Stimulated activated CD4-positive, alpha-beta T cell treated with anti-CD3 and anti-CD28 coated beads, TNF-alpha, amount 100 ng/mL, for 48 hours (primary cell): ENCODE measurements around the gene ANKRD55.
"Not testable (repeated sequence)": the region's sequence is repeated elsewhere in the genome, so short reads cannot be mapped to it uniquely, and the experiment has no call there.

Source experiments
- DNase-seq, 3 donors: peaks; one replicate each; pipeline ENCODE4 v3.0.0-alpha.2; 2020; ENCODE audit warnings: low read depth in 3 of 3

The ANKRD55 gene

DNA sequence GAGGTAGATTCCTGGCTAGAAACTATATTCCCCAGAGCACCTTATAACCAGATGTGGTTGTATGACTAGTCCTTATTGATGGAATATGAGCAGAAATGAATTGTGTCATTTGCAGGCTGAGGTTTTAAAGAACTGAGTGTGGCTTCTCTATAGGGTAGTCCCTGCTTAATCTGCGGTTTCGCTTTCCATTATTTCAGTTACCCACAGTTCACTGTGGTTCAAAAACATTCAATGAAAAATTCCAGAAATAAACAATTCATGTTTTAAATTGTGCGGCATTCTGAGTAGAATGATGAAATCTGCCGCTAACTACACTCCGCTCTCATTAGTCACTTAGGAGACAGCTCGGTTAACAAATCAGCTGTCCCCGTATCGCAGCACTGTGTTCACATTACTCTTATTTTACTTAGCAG lies 65.1 kb downstream of the ANKRD55 start:
- DNase-seq, result no peak

DNA sequence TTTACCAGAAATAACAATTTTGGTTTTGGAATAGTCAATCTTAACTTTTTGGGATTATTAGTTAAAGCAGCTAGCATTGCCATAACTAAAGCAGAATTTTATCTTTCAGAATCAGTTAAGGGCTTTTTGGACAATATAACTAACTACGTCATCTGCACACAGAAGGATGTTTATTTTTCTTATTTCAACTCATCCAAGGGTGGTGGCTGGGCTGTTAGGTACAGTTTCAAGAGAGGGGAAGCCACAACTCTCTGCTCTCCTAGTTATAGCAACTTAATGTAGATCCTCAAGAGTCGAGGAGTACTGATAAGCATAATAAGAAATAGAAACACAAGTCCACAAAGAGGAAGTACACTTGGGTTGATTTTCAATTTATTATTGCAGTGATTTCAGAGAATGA lies 65.6 kb downstream of the ANKRD55 start:
- no peak for DNase-seq

DNA sequence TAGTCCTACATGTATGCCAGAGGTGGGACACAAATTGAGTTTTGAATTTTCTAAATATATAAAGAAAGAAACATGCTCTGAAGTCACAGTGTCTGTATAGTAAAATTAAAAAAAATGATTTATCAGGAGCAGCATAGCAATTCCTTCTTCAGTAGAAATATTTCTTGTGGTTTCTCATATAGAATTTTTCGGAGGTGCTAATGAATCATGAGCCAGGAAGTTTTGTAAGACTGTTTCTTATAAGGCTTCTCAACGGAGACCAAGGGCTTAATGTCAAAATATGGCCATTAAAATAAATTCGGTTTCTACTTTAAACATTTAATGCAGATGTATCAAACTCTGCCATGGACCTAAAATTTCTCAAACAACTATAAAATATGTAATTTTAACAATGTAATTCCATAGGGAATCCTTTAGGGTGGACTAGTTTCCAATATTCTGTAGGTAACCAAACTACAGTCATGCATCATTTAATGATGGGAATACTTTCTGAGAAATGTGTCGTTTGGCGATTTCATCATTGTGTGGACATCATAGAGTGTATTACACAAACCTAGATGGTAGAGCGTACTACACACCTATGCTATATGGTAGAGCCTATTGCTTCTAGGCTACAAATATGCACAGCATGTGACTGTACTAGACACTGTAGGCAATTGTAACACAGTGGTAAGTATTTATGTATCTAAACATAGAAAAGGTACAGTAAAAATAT lies 66.3 kb downstream of the ANKRD55 start:
- DNase-seq, result no peak

GRCh38 chr5:56164376-56164775 lies 68.8 kb downstream of the ANKRD55 start:
- DNase-seq, result no peak

DNA sequence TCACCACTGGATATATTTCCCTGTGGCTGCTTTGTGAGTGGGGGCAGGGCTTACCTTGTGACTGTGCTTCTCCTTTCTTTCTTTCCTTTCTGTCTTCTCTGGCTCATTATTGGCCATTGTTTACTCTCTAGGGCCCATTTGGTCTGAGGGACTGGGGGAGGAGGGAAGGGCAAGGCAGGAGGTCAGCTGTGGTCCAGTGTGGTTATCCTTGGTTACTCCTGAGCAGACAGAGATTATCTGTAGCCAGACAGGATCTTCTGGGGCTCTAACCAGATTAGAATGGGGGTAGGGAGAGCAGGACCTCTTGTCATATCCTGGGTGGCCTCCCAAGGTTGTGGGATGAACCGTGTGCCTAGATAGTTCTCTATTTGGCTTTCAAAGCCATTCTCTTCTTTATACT lies 71.2 kb downstream of the ANKRD55 start:
- no peak for DNase-seq

- no peak for DNase-seq
Observed at GRCh38 chr5:56161439-56161823, 71.7 kb downstream of the ANKRD55 start.

DNA sequence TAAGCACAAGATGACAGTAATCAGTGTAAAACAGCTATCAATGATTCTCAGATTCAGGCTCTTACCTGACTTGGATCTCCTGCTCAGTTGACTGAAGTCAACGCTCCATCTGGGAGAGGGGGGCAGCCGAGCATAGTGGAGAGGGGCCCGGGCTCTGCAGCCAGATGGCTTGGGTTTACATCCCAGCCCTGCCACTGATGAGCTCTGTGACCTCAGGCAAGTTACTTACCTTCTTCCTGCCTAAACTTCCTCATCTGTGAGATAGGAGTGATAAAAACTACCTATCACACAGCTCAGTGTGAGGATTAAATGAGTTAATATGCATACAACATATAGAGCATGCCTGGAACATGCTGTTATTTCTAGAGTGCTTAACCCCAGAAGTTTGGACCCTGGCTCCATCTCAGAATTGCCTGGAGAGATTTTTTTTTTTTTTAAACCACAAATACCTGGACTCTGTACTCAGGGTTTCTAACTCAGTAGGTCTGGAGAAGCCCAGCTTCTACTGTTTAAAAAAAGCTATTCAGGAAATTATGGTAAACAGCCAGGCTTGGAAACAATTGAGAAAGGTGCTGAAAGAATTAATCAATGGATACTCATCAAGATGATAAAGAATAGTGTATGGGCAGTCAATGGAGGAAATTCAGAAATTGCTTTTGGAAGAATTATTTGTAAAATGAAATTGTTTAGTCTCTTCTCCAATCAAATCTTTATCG lies 72.2 kb downstream of the ANKRD55 start:
- no peak for DNase-seq

GRCh38 chr5:56159521-56159947 lies 73.6 kb downstream of the ANKRD55 start:
- no peak for DNase-seq

DNA sequence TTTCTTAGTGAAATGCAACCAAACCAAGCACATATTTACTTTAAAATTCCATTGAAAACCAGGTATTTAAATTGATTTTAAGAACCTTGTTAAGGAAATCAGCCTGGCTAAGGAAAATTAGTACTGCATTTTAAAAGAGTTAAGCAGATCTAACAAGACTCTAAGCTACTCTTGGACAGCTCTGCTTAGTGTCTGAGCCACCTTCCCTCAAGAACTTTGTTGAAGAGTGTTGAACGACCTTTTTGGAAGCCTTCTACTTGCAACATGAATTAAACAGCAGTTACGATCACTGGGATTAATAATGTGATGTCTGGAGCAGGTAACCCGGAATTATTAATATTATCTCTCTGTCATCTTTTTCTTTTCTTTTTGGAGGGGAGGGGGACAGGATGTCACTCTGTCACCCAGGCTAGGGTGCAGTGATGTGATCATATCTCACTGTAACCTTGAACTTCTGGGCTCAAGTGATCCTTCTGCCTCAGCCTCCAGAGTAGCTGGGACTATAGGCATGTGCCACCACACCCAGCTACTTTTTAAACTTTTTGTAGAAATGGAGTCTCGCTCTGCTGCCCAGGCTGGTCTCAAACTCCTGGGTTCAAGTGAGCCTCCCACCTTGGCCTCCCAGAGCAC lies 74.7 kb downstream of the ANKRD55 start:
- DNase-seq, result no peak

GRCh38 chr5:56157191-56157621 lies 75.9 kb downstream of the ANKRD55 start:
- DNase-seq, result not testable (repeated sequence)

DNA sequence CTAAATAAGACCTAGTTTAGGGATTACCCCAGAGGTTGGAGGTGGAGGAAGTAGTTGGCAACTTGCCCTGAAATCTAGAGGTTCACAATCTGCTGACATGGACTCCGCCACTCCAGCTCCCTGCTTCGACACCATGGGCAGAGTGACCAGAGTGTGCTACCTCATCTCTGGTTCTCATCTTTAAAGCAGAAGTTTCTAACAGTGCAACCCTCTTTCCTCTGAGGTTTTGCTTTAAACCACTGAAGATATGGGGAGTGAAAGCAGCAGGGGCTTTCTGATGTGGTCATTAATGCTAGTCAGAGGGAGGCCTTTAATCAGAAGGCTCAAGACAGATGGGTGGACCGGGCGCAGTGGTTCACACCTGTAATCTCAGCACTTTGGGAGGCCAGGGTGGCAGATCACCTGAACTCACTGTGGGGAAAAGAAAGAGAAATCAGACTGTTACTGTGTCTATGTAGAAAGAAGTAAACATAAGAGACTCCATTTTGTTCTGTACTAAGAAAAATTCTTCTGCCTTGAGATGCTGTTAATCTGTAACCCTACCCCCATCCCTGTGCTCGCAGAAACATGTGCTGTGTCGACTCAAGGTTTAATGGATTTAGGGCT lies 76.4 kb downstream of the ANKRD55 start:
- DNase-seq, result not testable (repeated sequence)

GRCh38 chr5:56155992-56156584 lies 77.0 kb downstream of the ANKRD55 start:
- no peak for DNase-seq

DNA sequence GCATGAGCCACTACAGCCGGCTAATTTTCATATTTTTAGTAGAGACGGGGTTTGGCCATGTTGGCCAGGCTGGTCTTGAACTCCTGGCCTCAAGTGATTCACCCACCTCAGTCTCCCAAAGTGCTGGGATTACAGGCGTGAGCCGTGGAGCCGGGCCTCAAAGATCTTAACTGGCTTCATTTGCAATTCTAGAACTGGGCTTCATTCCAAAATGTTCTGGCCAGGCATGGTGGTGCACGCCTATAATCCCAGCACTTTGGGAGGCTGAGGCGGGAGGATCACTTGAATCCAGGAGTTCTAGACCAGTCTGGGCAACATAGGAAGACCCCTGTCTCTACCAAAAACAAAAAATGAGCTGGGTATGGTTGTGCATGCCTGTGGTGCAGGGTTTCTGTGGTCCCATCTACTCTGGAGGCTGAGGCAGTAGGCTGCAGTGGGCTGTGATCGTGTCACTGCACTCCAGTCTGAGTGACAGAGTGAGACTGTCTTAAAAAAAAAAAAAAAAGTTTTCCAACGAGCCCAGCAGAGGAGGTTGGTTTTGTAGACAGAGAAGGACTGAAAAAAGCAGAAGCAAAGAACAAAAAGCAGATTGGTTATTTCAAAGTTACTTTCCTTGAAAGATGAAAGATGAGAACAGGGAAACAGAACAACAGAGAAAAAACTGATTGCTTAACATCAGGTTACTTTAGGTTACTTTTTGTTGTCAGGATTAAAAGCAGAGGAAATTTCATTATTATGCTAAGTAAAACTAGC lies 78.2 kb downstream of the ANKRD55 start:
- no peak for DNase-seq

DNA sequence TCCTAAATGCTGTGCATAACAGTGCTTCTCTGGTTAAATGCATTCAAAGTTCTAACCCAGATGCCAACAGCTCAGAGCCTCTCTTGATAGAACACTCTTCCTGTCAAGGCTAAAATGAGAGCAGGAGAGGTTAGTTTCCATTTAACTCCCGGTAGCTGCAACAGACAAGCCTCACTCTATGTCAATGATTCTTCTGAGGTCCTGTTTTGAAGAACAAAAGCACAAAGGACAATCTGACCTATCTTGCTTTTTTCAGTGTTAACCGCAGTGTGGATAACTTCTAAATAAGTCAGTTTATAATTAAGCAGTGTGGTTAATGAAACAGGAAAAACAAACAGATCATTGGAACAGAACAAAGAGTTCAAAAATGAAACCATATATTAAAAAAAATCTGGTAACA lies 80.7 kb downstream of the ANKRD55 start:
- no peak for DNase-seq

DNA sequence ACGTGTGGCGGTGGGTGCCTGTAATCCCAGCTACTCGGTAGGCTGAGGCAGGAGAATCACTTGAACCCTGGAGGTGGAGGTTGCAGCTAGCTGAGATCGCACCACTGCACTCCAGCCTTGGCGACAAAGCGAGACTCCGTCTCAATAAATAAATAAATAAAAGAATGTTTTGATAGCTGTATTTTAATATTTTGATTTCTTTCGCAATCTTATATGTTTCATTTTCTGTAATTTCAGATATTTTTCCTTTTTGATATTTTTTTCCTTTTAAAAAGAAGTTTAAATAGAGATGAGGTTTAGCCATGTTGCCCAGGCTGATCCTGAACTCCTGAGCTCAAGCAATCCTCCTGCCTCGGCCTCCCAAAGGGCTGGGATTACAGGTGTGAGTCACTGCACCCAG lies 82.4 kb downstream of the ANKRD55 start:
- not testable (repeated sequence) for DNase-seq

DNA sequence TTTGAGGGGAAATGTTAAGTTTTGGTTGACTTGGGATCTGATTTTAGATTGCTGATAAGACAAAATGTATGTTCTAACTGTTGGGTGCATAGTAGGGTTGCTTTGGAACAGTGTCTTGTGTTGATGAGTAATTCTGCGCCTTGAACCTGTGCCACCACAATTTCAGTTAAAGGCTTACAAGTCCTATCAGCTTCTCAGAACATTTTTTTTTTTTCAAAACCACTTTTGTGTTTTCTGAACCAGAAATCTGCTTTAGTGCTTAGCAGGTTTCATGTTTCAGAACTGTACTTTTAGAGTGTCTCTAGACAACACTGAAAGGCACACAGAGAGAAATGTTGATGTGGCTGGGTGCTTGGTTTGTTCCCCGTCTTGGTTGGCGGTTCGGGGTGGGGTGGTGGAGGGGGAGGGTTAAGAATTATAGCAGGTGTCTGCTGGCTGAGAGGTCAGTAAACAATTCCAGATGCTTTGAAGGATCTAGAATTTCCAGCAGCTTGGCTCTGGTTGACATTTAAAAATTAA lies 84.6 kb downstream of the ANKRD55 start:
- no peak for DNase-seq

DNA sequence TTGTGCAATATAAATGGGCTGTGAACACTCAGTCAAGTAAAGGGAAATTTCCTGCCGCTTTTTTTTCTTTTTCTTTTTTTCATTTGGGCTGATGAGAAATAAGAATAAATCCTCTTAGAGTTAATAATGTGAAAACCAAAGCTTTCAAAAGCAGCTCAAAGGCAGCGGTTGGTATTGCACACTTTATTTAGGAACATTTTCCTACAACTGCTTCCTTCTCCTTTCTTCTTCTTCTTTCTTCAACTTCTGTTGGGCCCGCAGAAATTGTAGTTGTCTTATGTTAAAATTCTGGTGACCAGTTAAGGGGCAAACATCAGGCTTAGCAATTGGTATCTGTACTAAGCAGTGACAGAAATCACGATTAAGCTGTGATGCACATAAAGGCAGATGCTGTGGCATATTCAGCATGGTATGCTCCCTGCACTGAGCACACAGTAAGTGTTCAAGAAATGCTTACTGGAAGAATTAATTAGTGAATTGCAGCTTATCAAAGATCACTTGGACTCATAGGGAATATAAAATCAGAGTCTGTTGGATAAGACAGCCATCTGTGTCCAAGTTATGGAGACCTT lies 85.4 kb downstream of the ANKRD55 start:
- no peak for DNase-seq

DNA sequence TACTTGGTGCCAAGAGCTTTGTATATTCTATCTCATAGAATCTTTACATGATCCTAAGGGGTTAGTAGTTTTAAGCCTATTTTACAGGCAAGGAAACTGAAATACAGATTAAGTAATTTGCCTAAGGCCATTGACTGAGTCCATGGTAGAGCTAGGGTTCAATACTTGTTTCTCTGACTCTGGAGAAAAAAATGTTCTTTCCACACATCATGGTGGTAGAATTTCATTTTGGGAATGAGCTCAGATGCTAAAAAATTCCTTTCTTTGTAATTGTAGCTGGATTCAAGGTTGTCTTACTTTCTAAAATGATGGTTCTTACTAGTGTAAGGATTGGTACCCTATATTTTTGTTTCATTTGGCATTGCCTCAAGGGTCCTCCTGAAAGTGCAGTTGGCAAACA lies 86.0 kb downstream of the ANKRD55 start:
- no peak for DNase-seq

GRCh38 chr5:56146674-56147073 lies 86.5 kb downstream of the ANKRD55 start:
- DNase-seq, result no peak

DNA sequence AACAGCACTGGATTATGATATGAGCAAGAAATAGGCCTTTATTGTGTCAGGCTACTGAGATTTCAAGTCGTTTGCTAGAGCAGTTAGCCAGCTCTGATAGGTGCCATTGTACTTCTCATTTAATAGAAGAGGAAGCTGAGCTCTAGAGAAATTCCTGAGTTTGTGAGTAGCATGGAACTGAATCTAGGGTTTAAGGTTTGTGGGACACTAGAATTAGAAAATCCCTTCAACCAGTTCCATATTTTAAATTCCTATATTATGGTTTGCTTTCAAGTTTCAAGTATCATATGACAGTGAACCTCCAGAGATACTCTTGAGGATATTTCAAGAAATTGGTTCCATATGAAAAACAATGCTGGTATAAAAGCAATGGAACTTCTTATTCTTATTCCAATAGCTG lies 87.6 kb downstream of the ANKRD55 start:
- no peak for DNase-seq

DNA sequence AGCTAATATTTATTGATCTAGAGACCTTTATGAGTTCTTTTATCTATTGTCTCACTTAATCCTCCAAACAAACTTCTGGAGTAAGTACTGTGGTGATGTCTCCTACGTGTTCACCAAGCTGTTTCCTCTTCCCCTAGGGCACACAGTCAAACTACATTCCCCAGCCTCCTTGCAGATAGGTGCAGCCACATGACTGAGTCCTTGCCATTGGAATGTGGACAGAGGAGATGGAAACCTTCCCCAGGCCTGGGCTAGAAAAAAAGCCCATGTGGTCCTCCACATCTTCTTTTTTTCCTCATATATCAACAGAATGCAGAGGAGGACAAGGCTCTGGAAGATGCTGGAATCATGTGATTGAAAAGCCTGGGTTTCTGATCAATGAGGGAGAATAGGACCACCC lies 88.0 kb downstream of the ANKRD55 start:
- no peak for DNase-seq
